MM.1S (cell line): ENCODE measurements around the gene DCDC1.

Experiments
- CTCF ChIP-seq: fragments of 300-600 bp; sonication (generic); IDR thresholded peaks from 2 replicates; pipeline ENCODE4 v1.5.1; 2016; ENCODE audit warnings: antibody characterized with exemption, low read length, mixed read lengths
- EZH2 ChIP-seq: fragments of 300-600 bp; sonication (generic); optimal IDR thresholded peaks from 2 replicates; pipeline ENCODE3; 2017; ENCODE audit warnings: low read depth, mild to moderate bottlenecking, antibody characterized with exemption, low read length, mixed read lengths
- EZH2phosphoT487 ChIP-seq: fragments of 300-600 bp; sonication (generic); IDR thresholded peaks from 2 replicates; pipeline ENCODE4 v1.6.1; 2018; ENCODE audit warnings: antibody characterized with exemption, low read length

GRCh38 chr11:31369348-31370329 is at the start of gene DCDC1, which contains the start of gene DNAJC24:
- TF ChIP-seq EZH2 (no peak), CTCF (no peak), EZH2phosphoT487 (no peak)
